ENCODE results near the gene TRIP10.
"Not testable (repeated sequence)": the region's sequence is repeated elsewhere in the genome, so short reads cannot be mapped to it uniquely, and the experiment has no call there.

Gene TRIP10

DNA sequence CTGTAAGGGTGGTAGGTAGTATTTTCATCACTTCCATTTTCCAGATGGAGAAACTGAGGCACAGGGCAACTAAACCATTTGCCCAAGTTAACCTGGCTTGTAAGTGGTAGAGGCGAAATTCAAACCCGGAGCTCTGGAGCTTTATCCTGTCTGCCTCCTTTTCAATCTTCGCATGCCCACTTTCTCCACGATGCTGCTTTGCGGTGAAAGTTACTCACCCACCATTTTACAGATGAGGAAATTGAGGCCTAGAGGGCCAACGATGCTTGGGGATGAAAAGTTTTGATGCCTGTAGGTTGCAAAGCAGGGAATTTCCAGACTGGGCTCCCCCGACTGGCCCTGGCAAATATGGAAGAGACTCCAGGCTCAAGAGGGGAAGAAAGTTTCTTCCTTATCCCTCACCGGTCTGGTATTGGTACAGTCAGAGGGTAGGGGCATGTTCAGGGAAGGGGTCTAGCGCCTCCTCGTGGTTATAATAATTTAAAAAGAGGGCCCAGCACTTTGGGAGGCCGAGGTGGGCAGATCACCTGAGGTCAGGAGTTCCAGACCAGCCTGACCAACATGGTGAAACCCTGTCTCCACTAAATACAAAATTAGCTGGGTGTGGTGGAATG lies 29.6 kb downstream of the TRIP10 start:
- no peak for DNase-seq

DNA sequence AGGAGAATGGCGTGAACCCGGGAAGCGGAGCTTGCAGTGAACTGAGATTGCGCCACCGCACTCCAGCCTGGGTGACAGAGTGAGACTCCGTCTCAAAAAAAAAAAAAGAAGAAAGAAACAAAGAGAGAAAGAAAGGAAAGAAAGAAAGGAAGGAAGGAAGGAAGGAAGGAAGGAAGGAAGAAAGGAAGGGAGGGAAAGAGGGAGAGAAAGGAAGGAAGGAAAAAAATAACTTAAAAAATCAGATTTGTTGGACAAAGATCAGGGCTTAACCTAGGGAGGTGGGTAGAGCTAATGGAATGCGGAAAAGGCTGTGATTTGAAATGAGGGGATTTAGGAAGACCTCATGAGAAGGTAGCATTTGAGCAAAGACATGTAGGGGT lies 32.2 kb downstream of the TRIP10 start:
- DNase-seq, result not testable (repeated sequence)

DNA sequence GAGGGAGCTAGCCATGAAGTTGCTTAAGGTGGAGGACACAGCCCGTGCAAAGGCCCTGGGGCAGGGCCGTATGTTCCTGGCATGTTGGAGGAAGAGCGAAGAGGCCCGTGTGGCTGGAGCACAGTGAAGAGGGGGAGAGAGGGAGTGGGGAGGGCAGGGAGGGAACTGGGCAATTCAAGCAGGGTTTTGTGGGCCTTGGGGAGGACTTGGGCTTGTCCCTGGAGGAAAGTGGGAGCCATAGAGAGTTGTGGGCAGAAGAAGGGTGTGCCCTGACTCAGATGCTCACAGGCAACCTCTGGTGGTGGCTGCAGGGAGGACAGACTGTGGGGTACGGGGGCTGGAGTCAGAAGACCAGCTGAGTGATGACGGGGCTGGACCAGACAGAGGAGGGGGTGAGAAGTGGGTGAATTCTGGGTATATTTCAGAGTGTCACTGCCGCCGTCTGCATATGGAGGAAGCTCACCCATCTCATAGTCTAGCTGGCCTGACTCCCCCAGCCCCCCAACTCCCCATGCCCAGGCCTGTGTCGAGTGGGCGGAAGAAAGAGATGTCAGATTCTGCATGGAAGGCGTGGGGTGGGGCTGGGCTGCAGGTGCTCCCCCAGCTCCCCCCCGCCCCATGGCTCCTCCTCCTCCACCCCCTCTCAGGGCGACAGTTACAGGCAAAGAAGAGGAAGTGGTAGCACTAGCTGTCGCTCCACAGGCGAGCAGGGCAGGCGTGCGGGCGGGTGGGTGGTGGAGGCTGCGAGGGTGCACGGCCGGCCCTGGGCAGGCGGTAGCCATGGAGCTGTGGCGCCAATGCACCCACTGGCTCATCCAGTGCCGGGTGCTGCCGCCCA lies 32.8 kb downstream of the TRIP10 start, which contains the start of gene VAV1:
TSS of gene VAV1 (plus strand) at position 681 of the 838 bp plus-strand sequence. CDS start at position 781, 100 bp downstream.
- no peak for DNase-seq

DNA sequence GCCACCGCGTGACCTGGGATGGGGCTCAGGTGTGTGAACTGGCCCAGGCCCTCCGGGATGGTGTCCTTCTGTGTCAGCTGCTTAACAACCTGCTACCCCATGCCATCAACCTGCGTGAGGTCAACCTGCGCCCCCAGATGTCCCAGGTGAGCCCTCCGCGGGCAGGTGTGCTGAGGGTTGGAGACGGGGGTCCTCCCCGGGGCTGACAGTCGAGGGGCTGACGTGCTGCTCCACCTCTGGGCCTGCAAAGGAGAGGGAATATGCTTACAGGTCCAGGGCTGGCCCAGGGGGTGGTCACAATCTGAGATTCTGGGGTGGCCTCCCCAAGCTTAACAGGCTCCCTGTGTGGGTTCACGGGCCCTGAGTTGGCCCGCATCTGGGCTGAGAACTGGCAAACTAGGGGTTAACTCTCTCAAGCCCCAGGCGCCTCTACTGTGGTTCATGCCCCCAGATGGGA lies 33.4 kb downstream of the TRIP10 start:
- DNase-seq, result no peak

DNA sequence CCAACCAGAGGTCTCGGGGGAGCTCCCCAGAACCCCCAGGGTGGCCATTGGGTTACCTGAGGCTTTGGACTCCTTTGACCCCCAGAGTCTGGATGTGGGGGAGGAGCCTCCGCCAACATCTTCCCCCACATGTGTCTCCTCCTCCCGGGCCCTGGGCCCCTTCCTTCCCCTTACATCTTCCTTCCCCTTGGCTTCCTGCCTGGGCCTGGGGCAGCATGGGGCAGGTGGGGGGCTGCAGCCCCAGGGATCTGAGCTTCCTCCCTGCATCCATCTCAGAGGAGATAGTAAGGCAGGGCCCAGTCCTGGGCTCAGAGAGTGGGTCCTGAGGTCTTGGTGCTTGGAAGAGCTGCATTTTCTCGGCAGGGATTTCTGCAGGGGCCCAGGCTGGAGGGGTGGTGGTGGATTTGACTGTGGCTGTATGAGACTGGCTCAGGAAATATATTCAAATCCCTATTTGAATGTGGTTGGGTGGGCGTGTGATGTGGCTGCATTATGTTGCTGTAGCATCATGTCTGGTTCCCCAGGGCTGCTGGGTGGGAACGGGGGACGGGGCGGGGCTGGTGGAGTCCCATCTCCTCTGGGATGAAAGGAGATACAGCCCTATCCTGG lies 33.9 kb downstream of the TRIP10 start:
- no peak for DNase-seq

DNA sequence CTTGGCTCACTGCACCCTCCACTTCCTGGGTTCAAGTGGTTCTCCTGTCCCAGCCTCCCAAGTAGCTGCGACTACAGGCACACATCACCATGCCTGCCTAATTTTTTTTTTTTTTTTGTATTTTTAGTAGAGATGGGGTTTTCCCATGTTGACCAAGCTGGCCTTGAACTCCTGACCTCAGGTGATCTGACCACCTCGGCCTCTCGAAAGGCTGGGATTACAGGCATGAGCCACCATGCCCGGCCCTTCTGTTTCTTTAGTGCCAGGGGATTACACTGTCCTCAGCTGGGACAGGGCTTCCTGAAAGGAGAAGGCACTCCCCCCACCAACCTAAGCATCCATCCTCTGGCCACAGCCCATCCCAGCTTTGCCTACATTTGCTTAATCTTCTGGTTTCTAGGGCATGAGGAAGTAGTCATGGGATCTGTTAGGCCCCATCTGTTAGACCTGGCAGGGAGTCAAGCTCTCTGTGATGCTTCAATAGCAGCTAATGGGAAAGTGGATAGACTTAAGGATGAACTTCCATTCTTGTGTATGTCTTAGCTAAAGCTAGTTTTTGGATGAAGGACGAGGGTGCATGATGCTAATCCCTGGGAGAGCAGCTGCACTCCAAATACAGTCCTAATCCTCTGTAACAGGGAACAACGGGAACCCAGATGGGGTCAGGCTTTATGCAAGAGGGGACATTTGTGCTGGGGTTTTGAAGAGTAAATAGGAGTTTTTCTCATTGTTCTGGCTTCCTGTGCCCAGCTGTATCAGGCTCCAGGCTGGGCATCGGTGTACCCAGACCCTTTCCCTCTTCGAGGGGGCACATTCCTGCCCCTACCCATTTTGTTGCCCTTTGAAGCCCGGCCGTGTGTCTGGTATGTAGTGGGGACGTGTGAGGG lies 35.6 kb downstream of the TRIP10 start:
- peak; percentile 20 for DNase-seq

DNA sequence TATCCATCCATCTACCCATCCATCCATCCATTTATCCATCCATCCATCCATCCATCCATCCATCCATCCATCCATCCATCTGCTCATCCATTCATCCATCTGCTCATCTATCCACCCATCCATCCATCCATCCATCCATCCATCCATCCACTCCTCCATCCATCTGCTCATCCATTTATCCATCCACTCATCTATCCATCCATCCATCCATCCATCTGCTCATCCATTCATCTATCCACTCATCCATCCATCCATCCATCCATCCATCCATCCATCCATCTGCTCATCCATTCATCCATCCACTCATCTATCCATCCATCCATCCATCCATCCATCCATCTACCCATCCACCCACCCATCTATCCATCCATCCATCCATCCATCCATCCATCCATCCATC lies 36.6 kb downstream of the TRIP10 start:
- DNase-seq, result not testable (repeated sequence)

DNA sequence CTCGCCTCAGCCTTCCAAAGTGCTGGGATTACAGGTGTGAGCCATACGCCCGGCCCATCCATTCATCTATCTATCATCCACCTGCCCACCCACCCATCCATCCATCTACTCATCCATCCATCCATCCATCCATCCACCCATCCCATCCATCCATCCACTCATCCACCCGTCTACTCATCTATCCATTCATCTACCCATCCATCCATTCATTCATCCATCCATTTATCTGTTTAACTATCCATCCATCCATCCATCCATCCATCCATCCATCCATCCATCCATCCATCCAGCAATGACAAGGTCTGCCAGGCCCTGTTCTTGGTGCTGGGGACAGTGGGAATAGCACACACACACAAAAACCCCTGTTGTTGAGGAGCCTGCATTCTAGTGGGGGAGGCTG lies 37.5 kb downstream of the TRIP10 start:
- DNase-seq, result no peak

DNA sequence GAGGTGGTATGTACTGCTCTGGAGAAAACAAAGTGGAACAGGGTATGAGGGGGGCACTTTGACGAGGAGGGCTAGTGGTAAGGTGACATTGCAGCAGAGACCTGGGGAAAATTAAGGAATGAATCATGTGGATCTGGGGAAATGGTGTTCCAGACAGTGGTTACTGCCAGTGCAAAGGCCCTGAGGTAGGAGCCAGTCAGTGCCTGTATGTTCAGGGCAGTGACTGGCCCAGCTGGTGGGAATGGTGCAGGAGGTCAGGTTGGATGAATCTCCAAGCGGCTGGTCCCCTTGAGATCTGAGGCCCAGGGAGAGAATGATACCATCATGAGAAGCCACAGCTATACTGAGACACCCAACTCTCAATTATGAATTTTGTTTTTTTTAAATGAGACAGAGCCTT lies 38.0 kb downstream of the TRIP10 start:
- DNase-seq, result no peak

DNA sequence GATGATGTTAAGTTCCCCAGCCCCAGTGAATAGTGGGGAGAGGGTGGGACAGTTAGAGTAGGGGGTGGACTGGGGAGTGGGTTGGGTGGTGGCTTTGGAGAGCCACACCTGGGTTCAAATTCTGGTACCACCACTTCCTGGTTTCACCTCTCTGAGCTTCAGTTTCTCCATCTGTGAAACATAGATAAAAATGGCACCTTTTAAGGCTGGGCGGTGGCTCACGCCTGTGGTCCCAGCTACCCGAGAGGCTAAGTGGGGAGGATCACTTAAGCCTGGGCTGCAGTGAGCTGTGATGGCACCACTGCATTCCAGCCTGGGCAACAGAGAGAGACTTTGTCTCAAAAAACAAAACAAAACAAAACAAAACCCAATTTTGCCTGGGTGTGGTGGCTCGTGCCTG lies 38.9 kb downstream of the TRIP10 start:
- no peak for DNase-seq

DNA sequence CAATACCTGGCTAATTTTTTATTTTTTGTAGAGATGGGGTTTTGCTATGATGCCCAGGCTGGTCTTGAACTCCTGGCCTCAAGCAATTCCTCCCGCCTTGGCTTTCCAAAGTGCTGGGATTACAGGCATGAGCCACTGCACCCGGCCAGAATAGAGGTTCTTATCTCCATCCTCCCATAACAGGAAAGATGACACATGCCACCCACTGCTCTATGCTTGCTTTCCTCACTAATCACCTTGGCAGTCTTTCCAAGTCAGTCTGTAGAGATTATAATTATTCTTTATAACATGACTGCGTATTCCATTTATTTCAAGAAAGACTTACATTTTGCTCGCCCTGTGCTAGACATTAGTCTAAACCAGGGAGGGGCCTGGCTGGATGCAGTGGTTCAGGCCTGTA lies 39.7 kb downstream of the TRIP10 start:
- no peak for DNase-seq

DNA sequence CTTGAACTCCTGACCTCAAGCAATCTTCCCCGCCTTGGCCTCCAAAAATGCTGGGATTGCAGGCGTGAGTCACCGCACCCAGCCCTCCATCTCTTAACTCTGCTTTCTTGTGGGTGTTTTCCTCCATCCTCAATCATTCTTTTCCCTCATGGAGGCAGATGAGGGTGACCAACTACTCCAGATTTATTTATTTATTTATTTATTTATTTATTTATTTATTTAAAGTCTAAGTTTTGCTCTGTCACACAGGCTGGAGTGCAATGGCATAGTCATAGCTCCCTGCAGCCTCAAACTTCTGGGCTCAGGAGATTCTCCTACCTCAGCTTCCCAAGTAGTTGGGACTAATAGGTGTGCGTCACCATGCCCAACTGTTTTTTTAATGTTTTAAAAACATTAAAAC lies 47.9 kb downstream of the TRIP10 start:
- no peak for DNase-seq

DNA sequence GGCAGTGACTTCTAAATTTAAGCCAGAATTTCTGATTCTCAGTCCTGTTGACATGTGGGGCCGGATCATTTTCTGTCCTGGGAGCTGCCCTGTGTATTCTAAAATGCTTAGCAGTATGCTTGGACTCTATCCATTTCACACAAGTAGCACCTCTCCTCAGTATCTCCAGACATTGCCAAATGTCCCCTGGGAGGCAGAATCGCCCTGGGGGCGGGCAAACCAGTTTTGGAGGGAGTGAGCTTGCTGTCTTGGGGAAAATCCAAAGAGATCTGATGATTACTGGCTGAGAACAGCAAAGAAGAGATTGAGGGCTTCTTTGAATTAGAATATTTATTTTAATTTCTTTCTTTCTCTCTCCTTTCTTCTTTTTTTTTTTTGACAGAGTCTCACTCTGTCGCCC lies 49.4 kb downstream of the TRIP10 start:
- no peak for DNase-seq

DNA sequence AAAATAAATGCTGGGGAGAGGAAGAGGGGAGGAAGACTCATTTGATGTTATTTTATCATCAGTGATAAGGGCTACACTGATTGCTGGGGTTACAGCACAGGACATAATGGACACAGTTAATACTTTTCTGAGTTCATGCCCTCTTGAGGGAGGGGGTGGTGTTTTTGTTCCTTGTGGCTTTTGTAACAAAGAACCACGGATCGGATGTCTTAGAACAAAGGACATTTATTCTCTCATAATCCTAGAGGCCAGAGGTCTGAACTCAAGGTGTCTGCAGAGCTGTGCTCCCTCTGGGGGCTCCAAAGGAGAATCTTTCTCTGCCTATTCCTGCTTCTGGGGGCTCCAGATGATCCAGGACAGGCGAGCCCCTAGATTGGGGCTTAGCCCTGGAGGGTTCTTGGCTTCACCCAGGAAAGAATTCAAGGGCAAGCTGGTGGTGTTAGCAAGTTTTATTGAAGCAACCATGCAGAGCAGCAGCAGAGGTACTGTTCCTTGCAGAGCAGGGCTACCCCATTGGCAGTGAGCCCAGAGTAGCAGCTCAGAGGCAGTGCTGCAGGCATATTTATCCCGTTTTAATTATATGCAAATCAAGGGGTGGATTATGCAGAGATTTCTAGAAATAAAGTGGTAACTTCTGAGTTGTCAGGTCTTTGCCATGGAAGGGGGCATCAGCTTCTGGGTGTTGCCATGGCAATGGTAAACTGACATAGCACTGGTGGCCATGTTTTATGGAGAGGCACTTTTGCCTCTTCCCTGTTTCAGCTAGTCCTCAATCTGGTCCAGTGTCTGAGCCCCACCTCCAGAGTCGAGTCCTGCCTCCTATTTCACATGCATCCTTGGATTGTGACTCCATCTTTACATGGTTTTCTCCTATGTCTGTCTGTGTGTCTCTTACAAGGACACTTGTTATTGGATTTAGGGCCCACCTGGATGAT lies 51.0 kb downstream of the TRIP10 start:
- DNase-seq, result no peak

DNA sequence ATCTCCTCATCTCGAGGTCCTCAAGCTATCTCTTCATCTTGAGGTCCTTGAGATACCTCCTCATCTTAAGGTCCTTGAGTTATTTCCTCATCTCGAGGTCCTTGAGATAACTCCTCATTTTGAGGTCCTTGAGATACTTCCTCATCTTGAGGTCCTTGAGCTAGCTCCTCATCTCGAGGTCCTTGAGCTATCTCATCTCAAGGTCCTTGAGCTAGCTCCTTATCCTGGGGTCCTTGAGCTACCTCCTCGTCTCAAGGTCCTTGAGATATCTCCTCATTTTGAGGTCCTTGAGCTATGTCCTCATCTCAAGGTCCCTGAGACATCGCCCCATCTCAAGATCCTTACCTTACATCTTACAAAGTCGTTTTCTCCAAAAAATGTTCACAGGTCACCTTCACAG lies 51.8 kb downstream of the TRIP10 start:
- no peak for DNase-seq

DNA sequence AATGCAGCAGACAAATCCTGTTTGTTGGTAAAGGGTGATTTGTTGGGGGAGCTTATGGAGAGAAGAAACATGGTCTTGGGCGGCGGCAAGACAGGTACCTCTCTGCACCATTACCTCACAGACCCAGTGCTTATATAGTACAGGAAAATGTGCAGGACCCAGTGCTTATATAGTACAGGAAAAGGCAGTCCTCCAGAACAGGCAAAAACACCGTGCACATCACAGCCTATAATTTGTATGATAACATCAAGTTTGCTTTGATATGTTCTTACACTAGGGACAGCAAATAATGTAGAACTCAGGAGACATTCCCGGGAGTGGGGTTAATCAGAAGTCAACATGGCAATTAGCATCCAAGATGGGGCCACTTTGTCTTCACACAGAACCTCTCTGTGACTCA lies 53.9 kb downstream of the TRIP10 start:
- DNase-seq, result no peak

DNA sequence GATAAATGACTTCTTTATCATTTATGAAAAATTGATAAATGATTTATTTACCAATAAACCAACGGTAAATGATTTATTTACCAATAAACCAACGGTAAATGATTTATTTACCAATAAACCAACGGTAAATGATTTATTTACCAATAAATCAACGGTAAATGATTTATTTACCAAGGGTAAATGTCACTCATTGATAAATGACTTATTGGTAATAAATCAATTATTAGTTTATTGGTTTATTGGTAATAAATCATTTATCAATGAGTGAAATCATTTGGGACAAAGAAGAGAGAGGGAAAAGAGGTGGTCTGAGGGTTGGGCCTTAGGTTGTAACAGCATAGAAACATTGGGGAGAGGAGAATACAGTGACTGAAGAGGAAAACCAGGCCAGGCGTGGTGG lies 54.5 kb downstream of the TRIP10 start:
- DNase-seq, result no peak

DNA sequence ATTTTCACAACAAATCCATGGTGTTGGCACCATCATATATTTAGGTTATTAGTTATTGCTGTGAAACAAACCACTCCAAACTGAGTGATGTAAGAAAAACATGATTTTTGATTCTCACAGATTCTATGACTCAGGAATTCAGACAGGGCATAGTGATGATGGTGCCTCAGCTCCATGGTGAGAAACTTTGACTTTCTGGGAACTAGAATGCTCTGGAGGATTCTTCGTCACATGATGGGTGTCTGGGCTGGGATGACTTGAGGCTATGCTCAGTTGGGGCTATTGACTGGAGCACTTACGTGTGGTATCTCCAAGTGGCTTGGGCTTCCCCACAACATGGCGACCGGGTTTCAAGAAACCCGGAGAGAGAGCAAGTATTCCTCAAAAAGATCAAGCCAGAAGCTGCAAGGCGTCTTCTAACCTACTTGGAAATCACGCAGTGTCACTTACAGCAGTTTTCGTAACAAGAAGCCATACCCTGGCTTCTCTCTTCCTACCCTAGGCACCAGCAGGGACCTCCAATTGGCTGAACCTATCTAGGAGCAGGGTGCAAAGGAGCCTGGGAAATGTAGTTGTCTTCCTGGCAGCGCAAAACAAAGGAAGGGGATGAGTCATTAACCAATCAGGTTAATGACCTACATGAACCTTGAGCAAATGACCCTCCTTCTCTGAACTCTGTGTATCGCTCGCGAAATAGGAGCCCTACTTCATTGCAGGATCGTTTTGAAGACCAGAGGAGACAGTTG lies 55.4 kb downstream of the TRIP10 start:
- no peak for DNase-seq

DNA sequence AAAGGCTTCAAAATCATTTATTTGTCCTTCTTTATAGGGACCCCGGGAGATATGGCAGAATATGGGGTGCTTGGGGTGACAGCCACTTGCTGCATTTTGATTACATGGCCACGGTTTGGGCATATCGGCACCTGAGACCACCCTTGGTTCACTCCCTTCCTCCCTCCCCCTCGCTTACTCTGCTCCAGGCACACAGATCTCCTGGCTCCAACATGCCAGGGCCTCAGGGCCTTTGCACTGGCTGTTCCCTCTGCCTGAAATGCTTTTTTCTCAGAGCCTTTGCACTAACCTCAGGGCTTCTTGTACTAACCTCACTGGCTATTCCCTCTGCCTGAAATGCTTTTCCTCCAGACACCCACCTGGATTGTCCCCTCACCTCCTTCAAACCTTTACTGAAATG lies 56.8 kb downstream of the TRIP10 start:
- DNase-seq, result no peak

DNA sequence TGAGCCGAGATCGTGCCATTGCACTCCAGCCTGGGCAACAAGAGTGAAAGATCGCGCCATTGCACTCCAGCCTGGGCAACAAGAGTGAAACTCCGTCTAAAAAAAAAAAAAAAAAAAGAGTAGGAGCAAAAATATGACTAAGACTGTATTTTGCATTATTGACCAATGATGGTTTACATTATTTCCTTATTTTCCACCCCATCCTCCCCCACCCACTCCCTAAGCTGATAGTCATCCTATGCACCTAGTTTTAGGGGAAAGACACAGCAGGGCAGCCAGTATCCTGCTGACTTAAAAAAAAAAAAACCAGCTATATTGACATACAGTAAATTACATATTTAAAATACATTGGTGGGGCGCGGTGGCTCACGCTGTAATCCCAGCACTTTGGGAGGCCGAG lies 58.2 kb downstream of the TRIP10 start:
- DNase-seq, result no peak

DNA sequence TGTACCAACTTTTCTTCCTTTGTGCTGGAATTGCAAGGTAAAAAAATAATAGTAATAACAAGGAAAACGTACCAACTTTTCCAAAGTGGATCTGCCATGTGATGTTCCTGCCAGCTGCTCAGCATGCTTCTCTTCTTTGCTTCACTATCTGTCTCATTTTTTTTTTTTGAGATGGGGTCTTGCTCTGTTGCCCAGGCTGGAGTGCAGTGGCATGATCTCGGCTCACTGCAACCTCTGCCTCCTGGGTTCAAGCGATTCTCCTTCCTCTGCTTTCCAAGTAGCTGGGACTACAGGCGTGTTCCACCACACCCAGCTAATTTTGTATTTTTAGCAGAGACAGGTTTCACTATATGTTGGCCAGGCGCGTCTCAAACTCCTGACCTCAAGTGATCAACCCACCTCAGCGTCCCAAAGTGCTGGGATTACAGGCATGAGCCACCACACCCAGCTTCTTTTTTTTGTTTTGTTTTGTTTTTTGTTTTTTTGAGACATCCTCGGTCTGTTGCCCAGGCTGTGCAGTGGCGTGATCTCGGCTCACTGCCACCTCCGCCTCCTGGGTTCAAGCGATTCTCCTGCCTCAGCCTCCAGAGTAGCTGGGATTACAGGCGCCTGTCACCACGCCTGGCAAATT lies 60.8 kb downstream of the TRIP10 start:
- not testable (repeated sequence) for DNase-seq

Data from NCI-H2171 treated with DMSO at 0.1 percent for 48 hours (cell line).